Loucy (cell line): Measurements from ENCODE around the gene LTBP4.
A peak's percentile ranks its signal among the peaks of the same experiment; 100 is the strongest.

Experiments
- H2AFZ ChIP-seq: fragments of 200-600 bp; sonication (generic); 2 replicates; pipeline ENCODE4 v1.6.0; 2016; ENCODE audit warnings: antibody characterized with exemption, mild to moderate bottlenecking, low read length, moderate library complexity
- H3F3A ChIP-seq: fragments of 200-600 bp; 2 replicates; pipeline ENCODE4 v1.6.0; 2016; ENCODE audit warnings: antibody characterized with exemption, low read depth, mild to moderate bottlenecking
- H3K27me3 ChIP-seq: fragments of 200-600 bp; sonication (generic); 2 replicates; pipeline ENCODE4 v1.6.1; 2014; ENCODE audit warnings: low read length, mild to moderate bottlenecking; ENCODE audit not compliant: insufficient read depth, poor library complexity, severe bottlenecking
- H3K36me3 ChIP-seq: fragments of 200-600 bp; sonication (generic); 2 replicates; pipeline ENCODE4 v1.6.1; 2016; ENCODE audit warnings: low read length; ENCODE audit not compliant: insufficient read depth
- H3K4me1 ChIP-seq: fragments of 200-600 bp; sonication (generic); 2 replicates; pipeline ENCODE4 v1.5.1; 2014; ENCODE audit warnings: low read length, mild to moderate bottlenecking; ENCODE audit not compliant: insufficient read depth, poor library complexity, severe bottlenecking
- H3K4me2 ChIP-seq: fragments of 200-600 bp; sonication (generic); 2 replicates; pipeline ENCODE4 v1.6.0; 2014; ENCODE audit warnings: antibody characterized with exemption, low read length, low read depth, mild to moderate bottlenecking; ENCODE audit not compliant: poor library complexity, severe bottlenecking
- H3K4me3 ChIP-seq: fragments of 200-600 bp; sonication (generic); 2 replicates; pipeline ENCODE4 v1.5.1; 2014; ENCODE audit warnings: low read length, mild to moderate bottlenecking, mixed read lengths; ENCODE audit not compliant: poor library complexity, severe bottlenecking
- H3K79me2 ChIP-seq: fragments of 200-600 bp; sonication (generic); 2 replicates; pipeline ENCODE4 v1.6.1; 2014; ENCODE audit warnings: low read length; ENCODE audit not compliant: insufficient read depth
- H3K9ac ChIP-seq: fragments of 200-600 bp; sonication (generic); 2 replicates; pipeline ENCODE4 v1.6.0; 2014; ENCODE audit warnings: mild to moderate bottlenecking, low read depth, low read length, moderate library complexity; ENCODE audit not compliant: poor library complexity, severe bottlenecking
- H3K9me2 ChIP-seq: fragments of 200-600 bp; sonication (generic); replicated peaks from 2 replicates; pipeline ENCODE4 v1.6.1; 2016; ENCODE audit warnings: low read depth, low read length, mixed read lengths
- H3K9me3 ChIP-seq: fragments of 200-600 bp; sonication (generic); 2 replicates; pipeline ENCODE4 v1.6.1; 2014; ENCODE audit warnings: mild to moderate bottlenecking, antibody characterized with exemption, low read length, low read depth; ENCODE audit not compliant: insufficient read depth
- H4K20me1 ChIP-seq: fragments of 200-600 bp; sonication (generic); 2 replicates; pipeline ENCODE4 v1.6.0; 2014; ENCODE audit warnings: antibody characterized with exemption, low read length, mild to moderate bottlenecking; ENCODE audit not compliant: insufficient read depth, poor library complexity, severe bottlenecking
- CTCF ChIP-seq: fragments of 200-600 bp; sonication (generic); conservative IDR thresholded peaks from 2 replicates; pipeline ENCODE4 v1.5.1; 2014; ENCODE audit warnings: mild to moderate bottlenecking, antibody characterized with exemption, low read length
- EZH2phosphoT487 ChIP-seq: fragments of 200-600 bp; IDR thresholded peaks from 2 replicates; pipeline ENCODE4 v1.6.1; 2018; ENCODE audit warnings: antibody characterized with exemption, mild to moderate bottlenecking, moderate library complexity, borderline replicate concordance

Gene LTBP4

GRCh38 chr19:40598918-40599307 lies 2.3 kb upstream of the LTBP4 start:
- peak overlapping the region; percentile 91 for H3K4me2 ChIP-seq
- H3K4me1 ChIP-seq: peaks cover 39% of the 10 kb centered on the region
- peaks cover 8% of the 10 kb centered on the region; the same call in 1 of the 2 replicates for H3F3A ChIP-seq
- H3K36me3 ChIP-seq: no peaks in the 10 kb centered on the region
- H3K9me2 ChIP-seq: no peaks in the 10 kb centered on the region
- H3K27me3 ChIP-seq: no peaks in the 10 kb centered on the region
- H3K4me3 ChIP-seq: peak overlapping the region; percentile 77
- peak overlapping the region; percentile 74 for H3K9ac ChIP-seq
- peaks cover 12% of the 10 kb centered on the region for H4K20me1 ChIP-seq
- peak overlapping the region; percentile 43; the same call in 1 of the 2 replicates for H2AFZ ChIP-seq
- H3K79me2 ChIP-seq: no peaks in the 10 kb centered on the region
- TF ChIP-seq EZH2phosphoT487 (no peak), CTCF (no peak)
- H3K9me3 ChIP-seq: no peaks in the 10 kb centered on the region

DNA sequence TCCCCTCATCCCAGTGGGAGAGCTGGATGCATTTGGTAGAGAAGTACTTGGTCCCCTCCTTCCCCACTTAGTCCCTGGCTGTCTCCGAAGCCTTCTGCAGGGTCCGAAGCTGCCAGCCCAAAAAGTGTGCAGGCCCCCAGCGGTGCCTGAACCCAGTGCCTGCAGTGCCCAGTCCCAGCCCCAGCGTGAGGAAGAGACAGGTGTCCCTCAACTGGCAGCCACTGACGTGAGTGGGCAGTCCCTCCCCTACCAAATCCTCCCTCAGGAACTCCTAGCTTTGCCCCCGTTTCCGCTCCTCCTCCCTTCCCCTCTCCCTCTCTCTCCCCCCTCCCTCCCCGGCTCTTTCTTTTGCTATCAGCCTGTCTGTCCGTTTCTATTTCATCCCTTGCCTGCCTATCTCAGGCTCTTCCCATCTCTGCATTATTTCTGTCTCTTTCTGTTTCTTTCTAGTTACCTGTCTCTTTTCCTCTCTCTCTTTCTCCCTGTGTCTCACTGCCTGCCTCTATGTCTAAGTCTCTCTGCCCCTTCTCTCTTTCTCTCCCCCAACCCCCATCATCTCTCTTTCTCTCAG lies 1.8 kb upstream of the LTBP4 start:
- peaks cover 43% of the 10 kb centered on the region for H3K4me1 ChIP-seq
- H3K36me3 ChIP-seq: no peaks in the 10 kb centered on the region
- peaks cover 12% of the 10 kb centered on the region for H4K20me1 ChIP-seq
- no peak for TF ChIP-seq CTCF
- TF ChIP-seq EZH2phosphoT487: no peak
- no peaks in the 10 kb centered on the region for H3K79me2 ChIP-seq
- H2AFZ ChIP-seq: peak overlapping the region; percentile 43
- H3F3A ChIP-seq: peaks cover 8% of the 10 kb centered on the region; the same call in 1 of the 2 replicates
- H3K27me3 ChIP-seq: no peaks in the 10 kb centered on the region
- H3K4me3 ChIP-seq: peak overlapping the region; percentile 77
- H3K9ac ChIP-seq: peak overlapping the region; percentile 74
- no peaks in the 10 kb centered on the region for H3K9me3 ChIP-seq
- H3K9me2 ChIP-seq: no peaks in the 10 kb centered on the region
- H3K4me2 ChIP-seq: peak overlapping the region; percentile 91

GRCh38 chr19:40599902-40600569 lies 1.1 kb upstream of the LTBP4 start:
- H3K9ac ChIP-seq: peak overlapping the region; percentile 74
- peaks cover 43% of the 10 kb centered on the region for H3K4me1 ChIP-seq
- H4K20me1 ChIP-seq: peaks cover 12% of the 10 kb centered on the region
- H3K27me3 ChIP-seq: no peaks in the 10 kb centered on the region
- no peaks in the 10 kb centered on the region for H3K79me2 ChIP-seq
- no peaks in the 10 kb centered on the region for H3K9me2 ChIP-seq
- H3K36me3 ChIP-seq: no peaks in the 10 kb centered on the region
- H3K9me3 ChIP-seq: no peaks in the 10 kb centered on the region
- TF ChIP-seq EZH2phosphoT487 (no peak), CTCF (no peak)
- peak overlapping the region; percentile 91 for H3K4me2 ChIP-seq
- peak overlapping the region; percentile 43 for H2AFZ ChIP-seq
- peak overlapping the region; percentile 77 for H3K4me3 ChIP-seq
- peaks cover 8% of the 10 kb centered on the region; the same call in 1 of the 2 replicates for H3F3A ChIP-seq
